HL-60 (cell line): ENCODE data around the gene SP1.

Experiments used
- GABPA ChIP-seq: IDR thresholded peaks from 2 replicates; pipeline ENCODE4 v1.6.1; 2012; ENCODE audit warnings: low read depth
- POLR2AphosphoS5 ChIP-seq: IDR thresholded peaks from 2 replicates; pipeline ENCODE4 v1.6.1; 2012; ENCODE audit warnings: low read depth
- REST ChIP-seq: IDR thresholded peaks from 2 replicates; pipeline ENCODE4 v1.6.1; 2012; ENCODE audit warnings: low read depth; ENCODE audit not compliant: insufficient replicate concordance
- SPI1 ChIP-seq: IDR thresholded peaks from 2 replicates; pipeline ENCODE4 v1.6.1; 2012; ENCODE audit warnings: low read depth, mild to moderate bottlenecking, borderline replicate concordance
- TF ChIP-seq, protein P1 (sequence below): IDR thresholded peaks from one replicate; pipeline ENCODE4 v1.5.1; 2011; ENCODE audit warnings: low read length, control low read depth, inconsistent platforms; ENCODE audit not compliant: insufficient read depth

GRCh38 chr12:53452159-53453077, 72.4 kb downstream of the SP1 start:
- TF ChIP-seq, protein P1, sequence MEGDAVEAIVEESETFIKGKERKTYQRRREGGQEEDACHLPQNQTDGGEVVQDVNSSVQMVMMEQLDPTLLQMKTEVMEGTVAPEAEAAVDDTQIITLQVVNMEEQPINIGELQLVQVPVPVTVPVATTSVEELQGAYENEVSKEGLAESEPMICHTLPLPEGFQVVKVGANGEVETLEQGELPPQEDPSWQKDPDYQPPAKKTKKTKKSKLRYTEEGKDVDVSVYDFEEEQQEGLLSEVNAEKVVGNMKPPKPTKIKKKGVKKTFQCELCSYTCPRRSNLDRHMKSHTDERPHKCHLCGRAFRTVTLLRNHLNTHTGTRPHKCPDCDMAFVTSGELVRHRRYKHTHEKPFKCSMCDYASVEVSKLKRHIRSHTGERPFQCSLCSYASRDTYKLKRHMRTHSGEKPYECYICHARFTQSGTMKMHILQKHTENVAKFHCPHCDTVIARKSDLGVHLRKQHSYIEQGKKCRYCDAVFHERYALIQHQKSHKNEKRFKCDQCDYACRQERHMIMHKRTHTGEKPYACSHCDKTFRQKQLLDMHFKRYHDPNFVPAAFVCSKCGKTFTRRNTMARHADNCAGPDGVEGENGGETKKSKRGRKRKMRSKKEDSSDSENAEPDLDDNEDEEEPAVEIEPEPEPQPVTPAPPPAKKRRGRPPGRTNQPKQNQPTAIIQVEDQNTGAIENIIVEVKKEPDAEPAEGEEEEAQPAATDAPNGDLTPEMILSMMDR, result no peak
- peak; percentile 86 for TF ChIP-seq POLR2AphosphoS5
- TF ChIP-seq REST, result no peak
- TF ChIP-seq SPI1, result no peak
- no peak for TF ChIP-seq GABPA
